ENCODE data around the gene NEUROG2. TPM values are rescaled to one million over a fixed set of nuclear protein-coding genes. Genes with fewer than 3 reads are reported as not detected.
A peak's percentile ranks its signal among the peaks of the same experiment; 100 is the strongest.

The NEUROG2 gene
- total RNA-seq, 1 donor from 2014 or later = 0.09 TPM

- peaks cover 49% of the 10 kb centered on the region for H3K4me1 Mint-ChIP-seq
- peaks cover 47% of the 10 kb centered on the region for H3K4me1 ChIP-seq
- H3K4me2 ChIP-seq = peak overlapping the region; percentile 85
- no peaks in the 10 kb centered on the region for H3K9me3 ChIP-seq (ENCODE audit: low read depth)
- H3K9me3 Mint-ChIP-seq = peaks cover 8% of the 10 kb centered on the region
- H3K4me3 Mint-ChIP-seq = peak overlapping the region; percentile 78
- H3K27ac ChIP-seq = no peak overlapping the region
- DNase-seq (ENCODE audit: low spot score) = peak; percentile 75
- H3K27me3 ChIP-seq = peaks cover 100% of the 10 kb centered on the region
- no peak overlapping the region for H2AFZ ChIP-seq (replicated peaks)
- peaks cover 36% of the 10 kb centered on the region for H4K20me1 ChIP-seq (ENCODE audit: low read depth)
- TF ChIP-seq CTCF (IDR thresholded peaks at IDR 0.05) = no peak
- TF ChIP-seq EZH2phosphoT487 (IDR thresholded peaks at IDR 0.05) = no peak
- TF ChIP-seq EZH2 (IDR thresholded peaks at IDR 0.05) = no peak
- H3K9ac ChIP-seq = no peak overlapping the region
- H3K4me3 ChIP-seq = peak overlapping the region; percentile 45
- H3K36me3 ChIP-seq = no peaks in the 10 kb centered on the region
- no peak overlapping the region for H3K27ac Mint-ChIP-seq
- peaks cover 53% of the 10 kb centered on the region for H3F3A ChIP-seq (ENCODE audit: low read depth)
- peaks cover 76% of the 10 kb centered on the region for H3K27me3 Mint-ChIP-seq (ENCODE audit: insufficient read depth, low read depth)
- H3K36me3 Mint-ChIP-seq = peaks cover 1% of the 10 kb centered on the region
- no peaks in the 10 kb centered on the region for H3K79me2 ChIP-seq (ENCODE audit: low read depth)
Observed at GRCh38 chr4:112510291-112511092, 5.5 kb downstream of the NEUROG2 start.

- Histone ChIP-seq H3K36me3 (no peaks in the 10 kb centered on the region), H3K4me1 (peaks cover 44% of the 10 kb centered on the region), H3K9ac (no peak overlapping the region), H3K79me2 (ENCODE audit: low read depth) (no peaks in the 10 kb centered on the region), H2AFZ (replicated peaks) (no peak overlapping the region), H3K9me3 (ENCODE audit: low read depth) (no peaks in the 10 kb centered on the region), H3K27ac (no peak overlapping the region), H3K27me3 (peaks cover 100% of the 10 kb centered on the region), H3K4me2 (peak overlapping the region; percentile 85), H4K20me1 (ENCODE audit: low read depth) (peaks cover 32% of the 10 kb centered on the region), H3K4me3 (peak overlapping the region; percentile 45), H3F3A (ENCODE audit: low read depth) (peaks cover 49% of the 10 kb centered on the region)
- Mint-ChIP-seq H3K27ac (no peak overlapping the region), H3K27me3 (ENCODE audit: insufficient read depth, low read depth) (peaks cover 68% of the 10 kb centered on the region), H3K4me1 (peaks cover 43% of the 10 kb centered on the region), H3K36me3 (no peaks in the 10 kb centered on the region), H3K4me3 (peak overlapping the region; percentile 83), H3K9me3 (peaks cover 4% of the 10 kb centered on the region)
- DNase-seq (ENCODE audit: low spot score) = peak; percentile 73
- no peak for TF ChIP-seq CTCF (IDR thresholded peaks at IDR 0.05)
- peak; percentile 63 for TF ChIP-seq EZH2phosphoT487 (IDR thresholded peaks at IDR 0.05)
- no peak for TF ChIP-seq EZH2 (IDR thresholded peaks at IDR 0.05)
Observed at GRCh38 chr4:112509243-112510141, 6.5 kb downstream of the NEUROG2 start.

GRCh38 chr4:112508356-112508755, 7.6 kb downstream of the NEUROG2 start:
- Mint-ChIP-seq H3K27me3 (ENCODE audit: insufficient read depth, low read depth) (peaks cover 58% of the 10 kb centered on the region), H3K4me3 (no peak overlapping the region), H3K27ac (no peak overlapping the region), H3K9me3 (peaks cover 3% of the 10 kb centered on the region), H3K4me1 (peaks cover 33% of the 10 kb centered on the region), H3K36me3 (no peaks in the 10 kb centered on the region)
- Histone ChIP-seq H3K4me2 (peak overlapping the region; percentile 85), H2AFZ (replicated peaks) (no peak overlapping the region), H3K9ac (no peak overlapping the region), H3K4me1 (peaks cover 34% of the 10 kb centered on the region), H3K9me3 (ENCODE audit: low read depth) (no peaks in the 10 kb centered on the region), H3K27ac (no peak overlapping the region), H3K27me3 (peaks cover 100% of the 10 kb centered on the region), H3F3A (ENCODE audit: low read depth) (peaks cover 39% of the 10 kb centered on the region), H3K36me3 (no peaks in the 10 kb centered on the region), H4K20me1 (ENCODE audit: low read depth) (peaks cover 22% of the 10 kb centered on the region), H3K4me3 (no peak overlapping the region), H3K79me2 (ENCODE audit: low read depth) (no peaks in the 10 kb centered on the region)
- no peak for DNase-seq (ENCODE audit: low spot score)
- no peak for TF ChIP-seq EZH2phosphoT487 (IDR thresholded peaks at IDR 0.05)
- no peak for TF ChIP-seq EZH2 (IDR thresholded peaks at IDR 0.05)
- TF ChIP-seq CTCF (IDR thresholded peaks at IDR 0.05) = no peak
